ENCODE data around the gene PODXL.

GRCh38 chr7:131501930-131502685 lies 54.3 kb downstream of the PODXL start:
- TF ChIP-seq CTCF (IDR thresholded peaks at IDR 0.05; ENCODE audit: insufficient read depth, low read length, poor library complexity, severe bottlenecking) (no peak), EZH2phosphoT487 (conservative IDR thresholded peaks at IDR 0.05; ENCODE audit: low read length) (no peak)

All from SU-DHL-6 (cell line).